ENCODE results near the gene THRB. TPM values are rescaled to one million over a fixed set of nuclear protein-coding genes. Genes with fewer than 3 reads are reported as not detected.

Gene THRB
- total RNA-seq: 0.36 and 0.88 TPM in 2 replicates

DNA sequence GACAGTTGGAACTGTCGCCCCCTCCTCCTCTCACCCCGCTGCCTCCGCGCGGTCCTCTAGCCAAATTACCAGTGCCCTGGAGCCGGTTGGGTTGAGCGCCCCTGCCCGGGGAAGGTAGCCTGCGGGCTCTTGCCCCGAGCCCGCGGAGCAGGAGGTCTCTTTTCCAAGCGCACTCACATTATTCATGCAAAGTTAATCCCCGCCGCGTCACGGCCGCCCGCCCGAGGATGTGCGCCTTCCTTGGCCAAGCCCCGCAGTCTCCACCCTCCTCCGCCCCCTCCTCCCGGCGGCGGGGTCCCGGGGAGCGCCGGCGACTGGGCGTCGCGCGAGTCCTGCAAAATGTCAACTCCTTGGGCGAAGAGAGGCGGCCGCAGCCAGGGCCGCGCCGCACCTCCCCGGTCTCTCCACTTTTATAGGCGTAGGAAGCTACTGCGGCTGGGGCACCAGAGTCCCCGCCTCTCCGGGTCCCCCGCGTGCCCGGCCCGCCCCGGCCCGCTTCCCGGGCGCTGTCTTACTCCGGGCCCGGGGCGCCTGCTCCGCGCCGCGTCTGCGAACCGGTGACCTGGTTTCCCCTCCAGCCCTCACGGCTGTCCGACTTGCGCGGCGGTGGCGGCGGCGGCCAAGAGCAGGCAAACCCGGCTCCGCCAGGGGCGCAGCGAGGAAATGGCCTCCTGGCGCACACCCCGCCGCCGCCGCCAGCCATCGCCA is at the start of gene THRB:
Gene THRB (minus strand): TSS at position 233 of the 708 bp plus-strand sequence.
- H3K27ac ChIP-seq (ENCODE audit: low read depth, low read length): no peak within 1 kb of the TSS
- peak; percentile 91 for DNase-seq (ENCODE audit: insufficient read length, low spot score, missing footprints)
- no peaks in the 10 kb centered on the region for H4K20me1 ChIP-seq (ENCODE audit: insufficient read depth, low read length)
- H3K27me3 ChIP-seq (ENCODE audit: insufficient read depth, low read length): peaks cover 39% of the 10 kb centered on the region
- no peaks in the 10 kb centered on the region for H3K9me3 ChIP-seq (ENCODE audit: low read depth, low read length)
- no peaks in the 10 kb centered on the region for H3K4me1 ChIP-seq (ENCODE audit: insufficient read depth, low read length)
- TF ChIP-seq, protein P1, sequence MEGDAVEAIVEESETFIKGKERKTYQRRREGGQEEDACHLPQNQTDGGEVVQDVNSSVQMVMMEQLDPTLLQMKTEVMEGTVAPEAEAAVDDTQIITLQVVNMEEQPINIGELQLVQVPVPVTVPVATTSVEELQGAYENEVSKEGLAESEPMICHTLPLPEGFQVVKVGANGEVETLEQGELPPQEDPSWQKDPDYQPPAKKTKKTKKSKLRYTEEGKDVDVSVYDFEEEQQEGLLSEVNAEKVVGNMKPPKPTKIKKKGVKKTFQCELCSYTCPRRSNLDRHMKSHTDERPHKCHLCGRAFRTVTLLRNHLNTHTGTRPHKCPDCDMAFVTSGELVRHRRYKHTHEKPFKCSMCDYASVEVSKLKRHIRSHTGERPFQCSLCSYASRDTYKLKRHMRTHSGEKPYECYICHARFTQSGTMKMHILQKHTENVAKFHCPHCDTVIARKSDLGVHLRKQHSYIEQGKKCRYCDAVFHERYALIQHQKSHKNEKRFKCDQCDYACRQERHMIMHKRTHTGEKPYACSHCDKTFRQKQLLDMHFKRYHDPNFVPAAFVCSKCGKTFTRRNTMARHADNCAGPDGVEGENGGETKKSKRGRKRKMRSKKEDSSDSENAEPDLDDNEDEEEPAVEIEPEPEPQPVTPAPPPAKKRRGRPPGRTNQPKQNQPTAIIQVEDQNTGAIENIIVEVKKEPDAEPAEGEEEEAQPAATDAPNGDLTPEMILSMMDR (IDR thresholded peaks at IDR 0.05; ENCODE audit: extremely low read depth, low read depth, low read length): no peak
- peak within 1 kb of the TSS; percentile 54 for H3K4me3 ChIP-seq (ENCODE audit: insufficient read depth, low read length)
- H3K4me2 ChIP-seq (ENCODE audit: insufficient read depth, low read length): peak within 1 kb of the TSS; percentile 57
- no peaks in the 10 kb centered on the region for H3K79me2 ChIP-seq (ENCODE audit: insufficient read depth, low read length)
- H2AFZ ChIP-seq (ENCODE audit: low read length): no peak within 1 kb of the TSS
- no peaks in the 10 kb centered on the region for H3K36me3 ChIP-seq (ENCODE audit: insufficient read depth, low read length)

- Histone ChIP-seq H3K27ac (ENCODE audit: low read depth, low read length) (no peak overlapping the region), H3K27me3 (ENCODE audit: insufficient read depth, low read length) (no peaks in the 10 kb centered on the region), H3K4me2 (ENCODE audit: insufficient read depth, low read length) (no peak overlapping the region), H3K4me1 (ENCODE audit: insufficient read depth, low read length) (no peaks in the 10 kb centered on the region), H3K79me2 (ENCODE audit: insufficient read depth, low read length) (no peaks in the 10 kb centered on the region), H3K4me3 (ENCODE audit: insufficient read depth, low read length) (no peak overlapping the region), H3K36me3 (ENCODE audit: insufficient read depth, low read length) (no peaks in the 10 kb centered on the region), H2AFZ (ENCODE audit: low read length) (no peak overlapping the region), H3K9me3 (ENCODE audit: low read depth, low read length) (no peaks in the 10 kb centered on the region), H4K20me1 (ENCODE audit: insufficient read depth, low read length) (no peaks in the 10 kb centered on the region)
- TF ChIP-seq, protein P1 (IDR thresholded peaks at IDR 0.05; ENCODE audit: extremely low read depth, low read depth, low read length): no peak
- no peak for DNase-seq (ENCODE audit: insufficient read length, low spot score, missing footprints)
Measured at GRCh38 chr3:24541935-24542334, 47.3 kb upstream of the THRB start.

DNA sequence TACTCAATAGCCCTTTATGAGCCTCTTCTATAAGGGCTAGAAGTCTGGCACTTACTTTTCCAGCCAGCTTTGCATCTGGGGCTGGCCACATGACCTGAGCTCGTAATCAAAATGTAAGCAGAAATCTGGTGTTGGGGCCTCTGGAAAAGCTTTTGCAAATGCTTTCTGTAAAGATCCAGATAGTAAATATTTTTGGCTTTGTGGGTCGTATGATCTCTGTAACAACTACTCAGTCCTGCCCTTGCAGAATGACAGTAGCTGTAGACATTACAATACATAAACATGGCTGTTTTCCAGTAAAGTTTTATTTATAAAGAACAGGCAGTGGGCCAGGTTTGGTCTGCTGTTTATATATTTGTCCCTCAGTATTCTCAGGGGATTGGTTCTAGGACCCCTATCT is 46.2 kb upstream of the THRB start:
- DNase-seq (ENCODE audit: insufficient read length, low spot score, missing footprints): no peak

GRCh38 chr3:24539699-24540098 is 45.0 kb upstream of the THRB start:
- H3K79me2 ChIP-seq (ENCODE audit: insufficient read depth, low read length): no peaks in the 10 kb centered on the region
- no peak overlapping the region for H2AFZ ChIP-seq (ENCODE audit: low read length)
- DNase-seq (ENCODE audit: insufficient read length, low spot score, missing footprints): no peak
- no peak overlapping the region for H3K4me3 ChIP-seq (ENCODE audit: insufficient read depth, low read length)
- no peak overlapping the region for H3K27ac ChIP-seq (ENCODE audit: low read depth, low read length)
- H4K20me1 ChIP-seq (ENCODE audit: insufficient read depth, low read length): no peaks in the 10 kb centered on the region
- TF ChIP-seq, protein P1 (IDR thresholded peaks at IDR 0.05; ENCODE audit: extremely low read depth, low read depth, low read length): no peak
- H3K4me1 ChIP-seq (ENCODE audit: insufficient read depth, low read length): no peaks in the 10 kb centered on the region
- H3K27me3 ChIP-seq (ENCODE audit: insufficient read depth, low read length): no peaks in the 10 kb centered on the region
- H3K4me2 ChIP-seq (ENCODE audit: insufficient read depth, low read length): no peak overlapping the region
- H3K9me3 ChIP-seq (ENCODE audit: low read depth, low read length): no peaks in the 10 kb centered on the region
- no peaks in the 10 kb centered on the region for H3K36me3 ChIP-seq (ENCODE audit: insufficient read depth, low read length)

More for the DNA sequence above, 46.2 kb upstream of the THRB start:
- TF ChIP-seq, protein P1 (IDR thresholded peaks at IDR 0.05; ENCODE audit: extremely low read depth, low read depth, low read length): no peak
- no peaks in the 10 kb centered on the region for H3K79me2 ChIP-seq (ENCODE audit: insufficient read depth, low read length)
- no peaks in the 10 kb centered on the region for H3K9me3 ChIP-seq (ENCODE audit: low read depth, low read length)
- H2AFZ ChIP-seq (ENCODE audit: low read length): no peak overlapping the region
- no peak overlapping the region for H3K4me2 ChIP-seq (ENCODE audit: insufficient read depth, low read length)
- H4K20me1 ChIP-seq (ENCODE audit: insufficient read depth, low read length): no peaks in the 10 kb centered on the region
- H3K36me3 ChIP-seq (ENCODE audit: insufficient read depth, low read length): no peaks in the 10 kb centered on the region
- no peaks in the 10 kb centered on the region for H3K4me1 ChIP-seq (ENCODE audit: insufficient read depth, low read length)
- no peaks in the 10 kb centered on the region for H3K27me3 ChIP-seq (ENCODE audit: insufficient read depth, low read length)
- H3K27ac ChIP-seq (ENCODE audit: low read depth, low read length): no peak overlapping the region
- no peak overlapping the region for H3K4me3 ChIP-seq (ENCODE audit: insufficient read depth, low read length)

Measured in osteoblast (primary cell).